Glutamatergic neuron (in vitro differentiated cells): Measurements from ENCODE around the gene TPRN. TPM values are rescaled to one million over a fixed set of nuclear protein-coding genes. Genes with fewer than 3 reads are reported as not detected.

Experiments used
- DNase-seq: peaks from one replicate; pipeline ENCODE4 v3.0.0; 2022
- H3K27ac Mint-ChIP-seq: one replicate; pipeline ENCODE4 v1.8.0; 2020; ENCODE audit warnings: mild to moderate bottlenecking, mixed read lengths, inconsistent platforms; ENCODE audit not compliant: unreplicated experiment
- H3K27me3 Mint-ChIP-seq: one replicate; pipeline ENCODE4 v1.8.0; 2020; ENCODE audit warnings: mild to moderate bottlenecking, moderate library complexity, mixed read lengths, inconsistent platforms; ENCODE audit not compliant: unreplicated experiment
- H3K36me3 Mint-ChIP-seq: one replicate; pipeline ENCODE4 v1.8.0; 2020; ENCODE audit warnings: mild to moderate bottlenecking, mixed read lengths, inconsistent platforms; ENCODE audit not compliant: unreplicated experiment
- H3K4me1 Mint-ChIP-seq: one replicate; pipeline ENCODE4 v1.8.0; 2020; ENCODE audit warnings: mild to moderate bottlenecking, low read depth, mixed read lengths, inconsistent platforms; ENCODE audit not compliant: unreplicated experiment
- H3K4me3 Mint-ChIP-seq: one replicate; pipeline ENCODE4 v1.8.0; 2020; ENCODE audit warnings: mild to moderate bottlenecking, mixed read lengths, inconsistent platforms; ENCODE audit not compliant: unreplicated experiment
- H3K9me3 Mint-ChIP-seq: one replicate; pipeline ENCODE4 v1.8.0; 2020; ENCODE audit warnings: mild to moderate bottlenecking, moderate library complexity, mixed read lengths, inconsistent platforms; ENCODE audit not compliant: unreplicated experiment
- CTCF ChIP-seq: fragments of 200-600 bp; sonication (generic); IDR thresholded peaks from one replicate; pipeline ENCODE4 v1.5.0; 2021; ENCODE audit not compliant: partially characterized antibody, unreplicated experiment
- total RNA-seq: library from RNA; stranded (reverse); fragmentation: NEBNext Ultra II Directional; extraction: Animal tissue kit (Norgen Biotek cat#: 25700); gene quantifications from one replicate; pipeline ENCODE4 v1.2.1, GENCODE V29; 2021; ENCODE audit not compliant: unreplicated experiment

TPRN gene
- total RNA-seq, 1 donor from 2014 or later: 9.6 TPM

- H3K4me1 Mint-ChIP-seq: no peaks in the 10 kb centered on the region
- no peak overlapping the region for H3K4me3 Mint-ChIP-seq
- H3K27ac Mint-ChIP-seq: no peak overlapping the region
- DNase-seq: no peak
- H3K27me3 Mint-ChIP-seq: peaks cover 17% of the 10 kb centered on the region
- no peaks in the 10 kb centered on the region for H3K36me3 Mint-ChIP-seq
- TF ChIP-seq CTCF: no peak
- peaks cover 5% of the 10 kb centered on the region for H3K9me3 Mint-ChIP-seq
These were observed 33.9 kb downstream of the TPRN start for GRCh38 chr9:137166380-137167229.

- Mint-ChIP-seq H3K27me3 (peaks cover 16% of the 10 kb centered on the region), H3K4me1 (no peaks in the 10 kb centered on the region), H3K4me3 (no peak overlapping the region), H3K36me3 (no peaks in the 10 kb centered on the region), H3K27ac (no peak overlapping the region), H3K9me3 (peaks cover 3% of the 10 kb centered on the region)
- TF ChIP-seq CTCF: no peak
- no peak for DNase-seq
These were observed 35.2 kb downstream of the TPRN start for GRCh38 chr9:137165250-137165836.

- TF ChIP-seq CTCF: no peak
- Mint-ChIP-seq H3K4me1 (no peaks in the 10 kb centered on the region), H3K4me3 (no peak overlapping the region), H3K9me3 (peaks cover 3% of the 10 kb centered on the region), H3K36me3 (no peaks in the 10 kb centered on the region), H3K27ac (no peak overlapping the region), H3K27me3 (peaks cover 21% of the 10 kb centered on the region)
- no peak for DNase-seq
These were observed 35.9 kb downstream of the TPRN start for GRCh38 chr9:137164370-137165249.

- Mint-ChIP-seq H3K27ac (no peak overlapping the region), H3K9me3 (peaks cover 5% of the 10 kb centered on the region)
These were observed 36.7 kb downstream of the TPRN start for GRCh38 chr9:137163805-137164204.

More at GRCh38 chr9:137163805-137164204, 36.7 kb downstream of the TPRN start:
- TF ChIP-seq CTCF: no peak
- Mint-ChIP-seq H3K36me3 (no peaks in the 10 kb centered on the region), H3K4me1 (peaks cover 5% of the 10 kb centered on the region), H3K4me3 (no peak overlapping the region), H3K27me3 (peaks cover 26% of the 10 kb centered on the region)
- DNase-seq: no peak
